Metanephros (tissue), 1 donor: ENCODE measurements around the gene LRRC7. TPM values are rescaled to one million over a fixed set of nuclear protein-coding genes. Genes with fewer than 3 reads are reported as not detected.

ENCODE experiments used
- total RNA-seq: library from RNA; depleted of rRNA; stranded (reverse); fragments of >200 nt; gene quantifications from one replicate; pipeline ENCODE4 v1.2.3, GENCODE V29; 2014

The LRRC7 gene
- total RNA-seq, result 9.9 TPM

DNA sequence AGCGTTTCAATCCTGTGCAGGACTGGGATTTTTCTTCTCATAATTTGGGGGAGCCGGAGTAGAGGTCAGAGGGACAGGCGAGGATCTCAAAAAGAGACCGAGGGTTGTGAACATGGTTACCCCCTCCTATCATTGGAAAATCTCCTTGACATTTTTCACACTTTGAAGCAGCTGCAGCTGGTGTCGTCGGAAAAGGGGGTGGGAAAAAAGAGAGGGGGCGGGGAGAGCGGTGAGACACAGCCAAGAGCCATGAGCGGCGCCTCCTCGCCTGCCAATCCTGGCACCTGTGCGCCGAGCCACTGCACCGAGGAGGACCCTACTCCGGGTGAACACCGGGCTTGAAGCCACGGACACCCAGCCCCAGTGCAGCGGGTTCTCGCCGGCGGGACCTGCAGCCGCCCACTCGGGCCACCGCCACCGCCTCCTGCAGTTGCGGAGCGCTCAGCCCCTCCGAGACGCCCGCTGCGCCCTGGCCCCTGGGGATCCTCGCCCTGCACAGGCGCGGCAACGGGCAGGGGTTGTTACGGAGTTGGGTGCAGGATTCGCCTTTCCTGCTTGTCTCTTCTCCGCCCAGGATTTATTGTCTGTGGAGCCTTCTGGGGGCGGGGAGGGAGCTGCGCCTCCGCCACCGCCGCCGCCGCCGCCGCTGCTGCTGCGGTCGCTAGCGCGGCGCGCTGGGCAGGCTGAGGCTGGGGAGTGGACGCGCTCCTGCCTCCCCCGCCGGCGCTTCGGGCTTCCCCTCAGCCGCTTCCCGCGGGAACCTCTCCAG is at the start of gene LRRC7:
Gene LRRC7 (plus strand): TSS at position 271 of the 769 bp plus-strand sequence. CDS start 718 bp downstream, outside the sequence.

